HG03159 (cell line): ENCODE measurements around the gene PBLD.

Experiments
- ATAC-seq: cut with Tn5 transposase; IDR thresholded peaks from one replicate; pipeline ENCODE4 v1.9.1; 2021; ENCODE audit warnings: mild to moderate bottlenecking, moderate library complexity; ENCODE audit not compliant: unreplicated experiment

Gene PBLD

DNA sequence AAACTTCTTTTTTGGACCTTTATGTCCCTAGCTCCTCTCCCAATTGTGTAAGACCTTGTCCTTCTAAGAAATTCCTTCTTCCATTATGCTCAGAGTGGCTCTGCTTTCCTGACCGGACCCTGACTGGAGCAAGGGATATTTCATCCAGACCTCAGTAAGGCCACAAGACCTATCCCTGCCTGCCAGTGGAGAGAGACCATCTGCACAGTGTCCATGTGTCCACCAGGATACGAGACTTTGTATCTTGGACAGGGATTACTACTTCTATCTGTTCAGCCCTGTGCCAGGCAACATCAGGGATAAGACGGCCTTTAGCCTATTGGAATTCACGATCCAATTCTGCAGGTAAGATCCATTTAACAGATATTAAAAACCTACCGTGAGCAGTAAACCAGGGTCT, 93.7 kb downstream of the PBLD start:
- no peak for ATAC-seq

DNA sequence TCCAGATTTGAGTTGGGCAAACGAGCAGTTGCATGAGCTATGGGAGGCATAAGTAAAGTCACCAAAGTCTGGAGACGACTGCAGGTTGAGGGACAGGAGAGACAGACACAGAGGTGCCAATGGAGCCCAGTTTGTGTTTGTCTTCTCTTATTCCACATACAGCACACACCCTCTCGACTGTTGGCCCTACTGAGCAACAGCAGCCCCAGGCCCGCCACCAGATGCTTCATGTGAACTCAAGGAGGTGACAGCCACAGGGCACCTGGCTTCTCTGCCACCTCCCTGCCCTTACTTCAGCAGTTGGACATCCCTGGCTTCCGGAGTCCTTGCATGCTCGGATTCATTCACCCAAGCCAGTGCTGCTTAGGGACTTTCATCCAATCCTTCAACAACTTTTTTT, 94.4 kb downstream of the PBLD start:
- no peak for ATAC-seq

DNA sequence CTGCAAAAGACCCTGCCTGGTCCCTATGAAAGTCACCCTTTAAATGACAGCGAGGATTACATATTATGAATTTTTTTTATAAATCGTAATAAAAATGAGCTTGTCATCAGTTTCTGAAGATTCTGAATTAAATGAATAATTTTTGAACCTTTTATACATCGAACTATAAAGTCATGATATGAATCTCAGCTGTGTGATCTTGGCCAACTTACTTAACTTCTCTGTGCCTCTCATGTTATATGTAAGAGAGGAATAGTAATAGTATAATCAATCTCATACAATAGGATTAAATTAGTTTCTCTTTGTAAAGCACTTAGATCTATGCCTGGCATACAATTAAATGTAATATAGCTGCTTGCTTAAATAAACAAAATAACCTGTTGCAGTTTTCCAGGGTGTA, 95.6 kb downstream of the PBLD start:
- ATAC-seq: no peak

DNA sequence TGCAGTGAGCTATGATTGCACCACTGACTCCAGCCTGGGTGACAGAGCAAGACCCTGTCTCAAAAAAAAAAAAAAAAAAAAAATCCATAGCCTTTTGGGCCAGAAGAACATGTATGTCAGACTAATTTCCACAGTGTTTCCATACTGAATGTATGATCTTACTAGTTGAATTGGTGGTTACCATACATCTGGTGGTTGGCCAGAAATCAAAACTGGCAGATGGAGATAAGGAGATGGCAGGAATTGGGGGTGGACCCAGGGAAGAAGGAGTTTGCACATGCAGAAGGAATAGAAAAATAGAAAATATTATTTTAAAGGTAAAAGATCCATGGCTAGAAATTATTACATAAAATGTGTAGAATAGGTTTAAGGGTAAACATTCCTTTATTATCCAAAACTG, 97.1 kb downstream of the PBLD start:
- no peak for ATAC-seq

DNA sequence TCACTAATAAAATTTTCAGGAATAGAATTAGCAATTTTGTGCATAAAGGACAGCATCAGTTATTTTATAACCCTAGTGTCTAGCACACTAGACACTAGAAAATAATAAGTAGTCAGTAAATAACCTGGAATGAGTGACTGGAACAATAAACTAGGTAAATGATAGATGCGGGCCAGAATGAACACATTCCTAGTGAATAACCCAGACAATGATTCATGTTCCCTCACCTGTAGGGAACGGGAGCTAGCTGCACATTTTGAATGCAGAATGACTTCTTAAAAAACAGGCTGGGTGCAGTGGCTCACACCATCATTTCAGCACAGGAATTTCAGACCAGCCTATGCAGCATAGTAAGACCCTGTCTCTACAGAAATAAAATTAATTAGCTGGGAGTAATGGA, 97.6 kb downstream of the PBLD start:
- ATAC-seq: no peak

DNA sequence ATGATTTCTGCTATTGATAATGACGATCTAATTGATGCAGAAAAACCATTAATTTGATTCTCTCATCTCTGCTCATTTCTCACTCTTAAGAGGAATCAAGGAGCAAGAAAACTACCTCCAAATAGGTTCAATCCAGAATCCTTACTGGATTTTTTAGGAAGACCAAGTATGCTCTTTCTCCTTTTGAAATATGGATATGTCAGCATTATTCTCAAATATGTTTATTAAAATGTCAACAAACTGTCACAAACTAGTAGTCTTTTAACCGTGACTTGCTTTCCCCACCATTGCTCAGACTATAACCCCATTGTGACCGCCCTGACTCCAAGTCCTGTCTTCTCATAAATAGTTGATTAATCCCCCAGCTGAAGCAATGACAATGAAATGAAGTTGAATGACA, 99.7 kb downstream of the PBLD start:
- no peak for ATAC-seq
